ENCODE measurements around the gene PPP1R3C.

The PPP1R3C gene
- total RNA-seq, result 0 to 0.09 reads per million in 2 experiments

DNA sequence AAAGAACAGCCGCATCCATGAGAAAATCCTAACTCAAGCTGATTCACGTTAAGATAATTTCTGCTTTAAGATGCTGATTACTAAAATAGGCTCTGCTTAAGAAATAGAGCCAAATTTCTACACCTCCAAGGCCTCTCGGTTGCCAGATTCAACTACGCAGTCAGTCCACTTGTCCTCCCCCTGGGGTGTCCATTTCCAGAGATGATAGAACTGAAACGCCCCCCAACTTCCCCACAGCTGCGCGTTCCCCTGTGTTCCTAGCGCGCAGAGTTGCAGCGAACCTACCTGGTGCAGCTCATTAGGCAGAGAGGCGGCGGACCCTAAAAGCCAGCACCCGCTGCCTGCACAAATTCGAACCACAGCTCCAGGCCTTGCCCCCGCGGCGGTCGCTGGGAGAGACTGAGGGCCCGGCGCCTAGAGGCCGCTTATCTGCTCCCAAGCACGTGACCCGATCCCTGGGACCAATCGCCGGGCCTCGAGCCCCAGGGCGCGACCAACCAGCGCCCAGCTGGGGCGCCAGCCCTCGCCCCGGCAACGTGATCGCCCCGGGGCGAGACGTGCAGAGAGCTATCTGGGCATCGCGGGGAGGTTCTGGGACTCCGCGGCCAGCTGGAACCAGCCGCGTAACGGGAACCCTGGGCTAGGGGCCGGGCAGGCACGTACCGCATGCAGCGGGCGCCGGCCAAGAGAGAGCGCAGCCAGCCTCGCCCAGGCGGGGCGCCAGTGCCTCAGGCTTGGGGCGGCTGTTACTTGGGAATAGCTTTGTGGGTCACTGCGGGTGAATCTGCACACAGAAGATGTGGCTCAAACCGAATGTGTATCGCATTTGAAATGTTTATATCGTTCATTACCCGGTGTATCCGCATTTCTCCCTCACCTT is at the start of gene PPP1R3C:
TSS of gene PPP1R3C (minus strand) at position 401 of the 880 bp plus-strand sequence. CDS start at position 299, 102 bp downstream.
- DNase-seq (ENCODE audit: low read depth), result peak; percentile 6

DNA sequence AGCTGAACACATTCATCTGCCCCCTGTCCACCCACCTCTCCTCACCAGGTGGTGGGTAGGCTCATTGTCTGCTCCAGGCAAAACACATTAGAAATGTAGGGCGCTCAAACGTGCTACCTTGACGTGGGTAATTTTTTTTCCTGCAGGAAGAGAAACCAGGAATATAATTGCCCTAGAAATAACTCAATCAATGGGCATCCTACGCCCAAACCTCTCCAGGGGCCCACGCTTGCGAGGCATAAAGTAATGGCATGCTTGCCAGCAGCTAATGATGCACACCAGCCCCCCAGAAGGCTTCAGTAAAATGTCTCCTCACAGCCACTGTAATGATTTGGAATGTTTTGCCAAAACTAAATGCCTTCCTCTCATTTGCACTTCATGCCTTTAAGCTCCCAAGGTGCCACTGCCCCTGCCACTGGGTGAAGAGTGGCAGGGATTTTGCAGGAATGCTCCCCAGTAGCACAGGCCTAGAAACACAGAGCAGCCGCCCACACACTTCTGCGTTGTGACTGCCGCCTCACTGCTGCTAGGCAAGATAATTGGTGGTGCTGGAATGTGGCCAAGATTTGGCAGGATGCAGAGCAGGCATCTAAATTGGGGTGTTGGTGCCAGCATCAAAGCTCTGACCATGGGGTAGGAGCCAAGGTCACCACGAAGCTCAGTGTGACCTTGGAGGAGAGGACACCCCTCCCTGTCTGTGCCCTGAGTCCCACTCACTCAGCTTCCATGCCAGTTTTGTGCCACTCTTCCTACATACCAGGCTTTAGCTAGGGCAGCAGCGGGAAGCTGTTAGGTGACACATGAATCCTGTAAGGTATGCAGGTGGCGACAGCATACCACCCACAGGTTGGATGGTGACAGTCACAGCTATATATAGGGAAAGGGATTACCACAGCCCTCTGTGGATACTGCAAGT is 48.7 kb upstream of the PPP1R3C start:
- no peak for DNase-seq (ENCODE audit: low read depth)

GRCh38 chr10:91680487-91680886 is 47.6 kb upstream of the PPP1R3C start:
- no peak for DNase-seq (ENCODE audit: low read depth)

DNA sequence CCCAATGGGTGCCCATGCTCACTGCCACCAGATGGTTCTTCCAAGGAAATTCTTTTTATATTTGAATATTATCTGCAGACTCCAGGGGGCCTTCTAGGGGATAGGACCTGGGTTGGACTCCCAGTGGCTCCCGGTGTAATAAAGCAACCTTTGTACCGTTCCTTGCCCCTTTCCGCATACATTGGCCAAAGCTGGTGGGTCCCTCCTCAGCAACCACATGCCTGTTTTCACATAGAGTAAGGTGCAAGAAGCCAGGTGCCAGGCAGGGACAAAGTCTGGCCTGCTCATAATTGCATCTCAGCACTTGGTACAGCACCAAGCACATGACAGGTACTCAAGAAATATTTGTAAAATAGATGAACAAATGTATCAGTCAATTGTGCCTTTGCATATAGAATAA is 46.4 kb upstream of the PPP1R3C start:
- DNase-seq (ENCODE audit: low read depth), result no peak

DNA sequence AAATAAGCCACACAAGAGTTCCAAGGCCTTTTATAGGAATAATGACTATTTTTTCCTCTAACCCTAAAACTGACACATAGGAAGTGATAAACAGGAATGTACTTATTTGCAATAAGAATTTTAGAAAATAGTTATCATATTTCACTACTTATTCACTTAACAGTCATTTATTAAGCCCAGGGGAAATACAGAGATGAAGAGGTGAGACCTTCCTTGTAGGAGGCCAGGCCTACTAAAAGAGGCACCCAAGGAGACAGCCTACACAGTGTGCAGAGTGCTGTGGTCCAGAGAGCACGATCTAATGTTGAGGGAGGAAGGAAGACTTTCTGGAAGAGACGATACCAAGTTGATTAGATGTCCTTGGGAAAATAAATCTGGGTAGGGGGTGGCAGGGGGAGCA is 45.0 kb upstream of the PPP1R3C start:
- DNase-seq (ENCODE audit: low read depth), result no peak

GRCh38 chr10:91672021-91672608 is 39.2 kb upstream of the PPP1R3C start:
- DNase-seq (ENCODE audit: low read depth), result no peak

GRCh38 chr10:91668913-91669312 is 36.0 kb upstream of the PPP1R3C start:
- no peak for DNase-seq (ENCODE audit: low read depth)

- DNase-seq (ENCODE audit: low read depth), result no peak
Observed at GRCh38 chr10:91665842-91666241, 33.0 kb upstream of the PPP1R3C start.

- DNase-seq (ENCODE audit: low read depth), result no peak
Observed at GRCh38 chr10:91664426-91664825, 31.6 kb upstream of the PPP1R3C start.

GRCh38 chr10:91662993-91663392 is 30.1 kb upstream of the PPP1R3C start:
- DNase-seq (ENCODE audit: low read depth), result no peak

- no peak for DNase-seq (ENCODE audit: low read depth)
Observed at GRCh38 chr10:91653219-91653870, 20.5 kb upstream of the PPP1R3C start.

- no peak for DNase-seq (ENCODE audit: low read depth)
Observed at GRCh38 chr10:91652364-91652763, 19.5 kb upstream of the PPP1R3C start.

DNA sequence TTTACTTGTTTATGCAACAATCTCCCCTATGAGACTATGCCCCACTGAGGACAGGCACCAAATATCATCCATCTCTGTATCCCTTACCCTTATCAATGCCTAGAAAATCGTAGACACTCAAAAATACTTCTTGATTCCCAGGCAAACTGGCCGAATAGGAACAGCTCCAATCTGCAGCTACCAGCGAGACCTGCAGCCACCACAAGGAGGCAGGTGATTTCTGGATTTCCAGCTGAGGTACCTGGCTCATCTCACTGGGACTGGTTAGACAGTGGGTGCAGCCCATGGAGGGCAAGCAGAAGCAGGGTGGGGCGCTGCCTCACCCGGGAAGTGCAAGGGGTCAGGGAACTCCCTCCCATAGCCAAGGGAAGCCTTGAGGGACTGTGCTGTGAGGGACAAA is 10.8 kb upstream of the PPP1R3C start:
- no peak for DNase-seq (ENCODE audit: low read depth)

- no peak for DNase-seq (ENCODE audit: low read depth)
Observed at GRCh38 chr10:91642831-91643692, 10.2 kb upstream of the PPP1R3C start.

DNA sequence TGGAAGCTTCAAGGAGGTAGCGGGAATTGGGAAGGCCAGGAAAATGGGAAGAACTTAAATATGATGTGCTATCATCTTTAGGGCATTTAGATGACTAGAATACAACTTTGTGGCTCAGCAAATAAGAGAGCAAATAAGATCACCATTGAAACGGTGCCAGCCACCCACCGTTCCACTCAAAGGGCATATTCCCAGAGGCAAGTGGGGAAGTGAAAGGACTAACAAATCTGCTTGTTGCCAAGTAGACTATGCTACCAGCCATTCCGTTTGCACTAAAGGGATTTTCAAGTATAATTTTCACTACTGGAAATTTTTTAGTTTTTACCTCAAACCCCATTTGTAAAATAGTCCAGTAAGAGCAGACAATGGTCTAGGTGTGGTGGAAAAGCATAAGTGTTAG is 4.0 kb upstream of the PPP1R3C start:
- no peak for DNase-seq (ENCODE audit: low read depth)

GRCh38 chr10:91635401-91636400 is 2.8 kb upstream of the PPP1R3C start:
- peak; percentile 30 for DNase-seq (ENCODE audit: low read depth)

DNA sequence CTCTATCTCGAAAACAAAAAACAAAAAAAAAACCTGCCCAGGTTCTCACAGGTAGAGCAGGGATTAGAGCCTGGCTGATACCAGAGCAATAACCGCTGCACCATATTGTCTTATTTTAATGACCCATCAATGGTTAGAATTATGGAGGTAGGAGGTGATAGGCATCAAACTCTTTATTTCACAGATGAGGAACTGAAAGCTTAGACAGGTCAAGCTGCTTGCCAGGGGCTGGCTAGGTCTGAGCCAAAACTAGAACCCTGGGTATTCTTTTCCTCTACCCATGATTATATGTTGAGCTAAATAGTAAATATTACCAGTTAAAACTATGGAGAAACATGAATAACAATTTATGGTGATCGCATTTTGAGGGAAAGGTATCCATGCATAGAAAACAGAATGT is 2.0 kb upstream of the PPP1R3C start:
- no peak for DNase-seq (ENCODE audit: low read depth)

DNA sequence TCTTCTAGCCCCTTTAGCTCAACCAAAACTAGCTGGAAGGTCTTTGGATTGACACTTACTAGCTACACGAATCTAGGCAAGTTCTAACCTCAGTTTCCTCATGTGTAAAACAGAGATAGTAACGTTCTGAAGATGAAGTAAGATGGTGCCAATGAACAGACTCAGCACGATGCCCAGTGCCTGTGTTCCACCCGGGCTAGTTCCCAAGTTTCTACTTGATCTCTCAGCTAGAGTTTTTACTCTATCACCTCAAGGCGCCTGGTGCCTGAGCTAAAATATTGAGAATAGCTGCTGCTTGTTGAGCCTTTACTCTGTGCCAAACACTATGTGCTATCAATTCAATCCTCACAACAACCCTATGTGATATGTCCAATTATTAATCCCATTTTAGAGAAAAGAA is 1.4 kb upstream of the PPP1R3C start:
- DNase-seq (ENCODE audit: low read depth), result no peak

- no peak for DNase-seq (ENCODE audit: low read depth)
Observed at GRCh38 chr10:91630625-91631024, 2.2 kb downstream of the PPP1R3C start.
